Body of pancreas (tissue), 4 donors: Measurements from ENCODE around the gene STAC. TPM values are rescaled to one million over a fixed set of nuclear protein-coding genes. Genes with fewer than 3 reads are reported as not detected.

Source experiments
- ATAC-seq: fragments of 150-250 bp; one replicate; pipeline ENCODE4 v1.9.1; 2016
- DNase-seq, 4 donors: peaks; one replicate each; pipeline ENCODE4 v3.0.0-alpha.2; 2019
- H3K27ac ChIP-seq, 4 donors: fragments of 200-600 bp; sonication (generic); 1 replicate in 3 of 4; 2 replicates in 1 of 4; pipeline versions ENCODE4 v1.5.1 to v1.6.1; 2016 to 2019; ENCODE audit warnings: mild to moderate bottlenecking in 1 of 4, mixed read lengths in 1 of 4, moderate library complexity in 1 of 4
- H3K27me3 ChIP-seq, 2 donors: fragments of 200-600 bp; sonication (generic); one replicate each; pipeline ENCODE4 v1.6.0; 2016; ENCODE audit warnings: mild to moderate bottlenecking in 1 of 2
- H3K36me3 ChIP-seq, 2 donors: fragments of 200-600 bp; sonication (generic); replicated peaks in 1 of 2; 2 replicates each; pipeline ENCODE4 v1.5.1; 2016; ENCODE audit warnings: low read depth in 2 of 2; ENCODE audit not compliant: insufficient read depth in 1 of 2
- H3K4me1 ChIP-seq: fragments of 200-600 bp; sonication (generic); one replicate; pipeline ENCODE4 v1.6.0; 2016
- H3K4me3 ChIP-seq, 2 donors: fragments of 200-600 bp; sonication (generic); 1 replicate in 1 of 2; 2 replicates in 1 of 2; pipeline ENCODE4 v1.5.1; 2016 to 2019
- H3K9me3 ChIP-seq, 3 donors: fragments of 200-600 bp; sonication (generic); 1 replicate in 2 of 3; 2 replicates in 1 of 3; pipeline ENCODE4 v1.5.1; 2016
- POLR2A ChIP-seq, 3 donors: fragments of 450-650 bp; IDR thresholded peaks; one replicate each; pipeline ENCODE4 v1.6.1; 2016; ENCODE audit warnings: antibody characterized with exemption in 3 of 3, mild to moderate bottlenecking in 2 of 3
- WGBS, 2 donors: methylation state at CpG; one replicate each; pipeline ENCODE4 v1.1.5; 2017; 5-methylcytosine and 5-hydroxymethylcytosine counted together
- intact Hi-C: fragments of 100-400 bp; cut with DNase I; formaldehyde crosslinking; loops from one replicate; pipeline ENCODE4 v1.15.1; 2023
- total RNA-seq, 2 donors: library from RNA; depleted of rRNA; stranded (reverse); fragments of >200 nt; gene quantifications; one replicate each; pipeline ENCODE4 v1.1.0, GENCODE V29; 2016
- TF ChIP-seq, protein P1 (sequence below), 7 experiments: fragments of 450-650 bp in 4 of 7; fragments of 200-600 bp in 3 of 7; sonication (generic) in 3 of 7; IDR thresholded peaks; one replicate each; pipeline ENCODE4 v1.5.1; 2016 to 2019; ENCODE audit warnings: antibody characterized with exemption in 7 of 7

STAC gene
- total RNA-seq, 2 donors from 2014 or later = 1.3 TPM; not detected in 1

DNA sequence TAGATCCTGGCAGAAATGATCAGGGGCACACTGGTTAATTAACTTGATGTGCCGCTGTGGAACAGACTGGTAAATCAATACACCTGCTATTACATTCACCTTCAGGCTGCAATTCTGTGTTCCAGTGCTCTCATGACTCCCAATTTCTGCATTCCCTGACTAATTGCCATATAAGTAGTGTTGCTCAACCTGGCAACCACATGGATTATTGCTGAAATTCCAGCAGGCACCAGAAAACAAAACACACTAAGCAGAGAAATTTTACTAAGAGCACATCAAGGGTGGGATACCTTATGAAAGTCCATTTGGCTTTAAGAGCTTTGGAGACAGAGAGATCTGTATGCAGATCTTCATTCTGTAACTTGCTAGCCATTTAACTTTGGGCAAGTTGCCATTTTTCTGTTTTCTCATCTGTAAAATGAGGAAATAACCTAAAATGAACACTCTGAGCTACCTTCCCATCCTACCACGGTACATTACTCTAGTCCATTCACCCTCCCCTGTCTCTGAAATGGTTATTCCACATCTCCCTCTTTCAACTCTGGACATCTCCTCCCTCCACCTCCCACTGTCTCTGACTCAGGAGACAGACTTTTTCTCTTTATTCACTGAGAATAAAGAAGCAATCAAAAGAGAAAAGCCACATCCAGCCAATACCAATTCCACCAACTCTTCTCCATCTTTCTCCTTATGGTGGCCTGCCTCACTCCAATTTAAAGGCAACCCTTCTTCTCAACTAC, 54.6 kb downstream of the STAC start:
- WGBS, 2 donors = 25 to 28% methylated on average over 2 of the region's 2 CpGs
- no peak overlapping the region for H3K4me3 ChIP-seq
- ATAC-seq (no peak), DNase-seq (no peak)
- H3K4me1 ChIP-seq = no peaks in the 10 kb centered on the region
- intact Hi-C loops = no loop called here
- TF ChIP-seq, protein P1, sequence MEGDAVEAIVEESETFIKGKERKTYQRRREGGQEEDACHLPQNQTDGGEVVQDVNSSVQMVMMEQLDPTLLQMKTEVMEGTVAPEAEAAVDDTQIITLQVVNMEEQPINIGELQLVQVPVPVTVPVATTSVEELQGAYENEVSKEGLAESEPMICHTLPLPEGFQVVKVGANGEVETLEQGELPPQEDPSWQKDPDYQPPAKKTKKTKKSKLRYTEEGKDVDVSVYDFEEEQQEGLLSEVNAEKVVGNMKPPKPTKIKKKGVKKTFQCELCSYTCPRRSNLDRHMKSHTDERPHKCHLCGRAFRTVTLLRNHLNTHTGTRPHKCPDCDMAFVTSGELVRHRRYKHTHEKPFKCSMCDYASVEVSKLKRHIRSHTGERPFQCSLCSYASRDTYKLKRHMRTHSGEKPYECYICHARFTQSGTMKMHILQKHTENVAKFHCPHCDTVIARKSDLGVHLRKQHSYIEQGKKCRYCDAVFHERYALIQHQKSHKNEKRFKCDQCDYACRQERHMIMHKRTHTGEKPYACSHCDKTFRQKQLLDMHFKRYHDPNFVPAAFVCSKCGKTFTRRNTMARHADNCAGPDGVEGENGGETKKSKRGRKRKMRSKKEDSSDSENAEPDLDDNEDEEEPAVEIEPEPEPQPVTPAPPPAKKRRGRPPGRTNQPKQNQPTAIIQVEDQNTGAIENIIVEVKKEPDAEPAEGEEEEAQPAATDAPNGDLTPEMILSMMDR (IDR thresholded peaks at IDR 0.05) = no peak
- no peak for TF ChIP-seq POLR2A (IDR thresholded peaks at IDR 0.05)
- H3K27ac ChIP-seq = no peak overlapping the region
- H3K9me3 ChIP-seq = no peaks in the 10 kb centered on the region
- H3K36me3 ChIP-seq = no peaks in the 10 kb centered on the region
- H3K27me3 ChIP-seq = no peaks in the 10 kb centered on the region

DNA sequence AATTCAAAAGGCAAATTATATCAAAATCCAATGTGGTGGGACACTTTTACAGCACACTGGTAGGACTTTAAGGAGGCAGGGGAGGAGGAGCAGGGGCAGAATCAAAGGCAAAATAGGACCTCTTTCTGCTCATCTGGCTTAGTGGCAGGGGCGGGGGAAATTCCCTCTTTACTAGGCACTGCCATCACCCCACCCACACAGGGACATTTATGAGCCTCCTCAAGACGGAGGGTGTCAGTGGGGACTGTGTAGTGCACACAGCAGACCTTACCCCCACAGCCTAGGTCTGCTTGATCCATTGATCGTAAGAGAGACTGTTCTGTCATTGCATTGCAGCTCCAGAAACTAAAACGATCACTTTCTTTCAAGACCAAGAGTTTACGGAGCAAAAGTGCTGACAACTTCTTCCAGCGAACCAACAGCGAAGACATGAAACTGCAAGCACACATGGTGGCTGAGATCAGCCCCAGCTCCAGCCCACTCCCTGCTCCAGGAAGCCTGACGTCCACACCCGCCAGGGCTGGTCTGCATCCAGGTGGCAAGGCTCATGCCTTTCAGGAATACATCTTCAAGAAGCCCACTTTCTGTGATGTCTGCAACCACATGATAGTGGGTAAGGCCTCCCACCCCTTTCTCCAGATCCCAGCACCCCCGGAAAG, 62.9 kb downstream of the STAC start:
- Histone ChIP-seq H3K9me3 (no peaks in the 10 kb centered on the region), H3K27me3 (no peaks in the 10 kb centered on the region), H3K4me1 (no peaks in the 10 kb centered on the region), H3K4me3 (no peak overlapping the region), H3K27ac (no peak overlapping the region), H3K36me3 (no peaks in the 10 kb centered on the region)
- 68 to 83% methylated on average over 9 to 10 of the region's 10 CpGs for WGBS, 2 donors
- no peak for ATAC-seq
- TF ChIP-seq POLR2A (IDR thresholded peaks at IDR 0.05) = no peak
- TF ChIP-seq, protein P1 (IDR thresholded peaks at IDR 0.05) = no peak
- no peak for DNase-seq
- intact Hi-C loops = no loop called here

DNA sequence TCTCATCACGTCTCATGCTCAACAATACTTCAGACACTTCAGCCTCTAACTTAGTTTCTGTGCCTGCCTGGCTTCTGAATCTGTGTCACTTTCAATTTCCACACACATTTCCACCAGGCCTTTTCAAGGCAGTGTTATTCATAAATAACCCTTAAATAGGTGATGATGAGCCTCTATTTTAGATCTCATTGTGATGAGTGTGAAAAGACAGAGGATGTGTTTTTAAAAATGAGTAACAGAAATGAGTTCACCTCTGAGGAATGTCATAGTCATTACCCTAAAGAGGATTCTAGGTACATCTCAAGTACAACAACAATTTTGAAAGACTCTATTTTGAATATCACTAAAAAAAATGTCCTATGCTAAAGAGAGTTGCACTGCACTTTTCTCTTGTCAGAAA, 64.6 kb downstream of the STAC start:
- intact Hi-C loops = no loop called here
- no peak overlapping the region for H3K4me3 ChIP-seq
- ATAC-seq = no peak
- no peak overlapping the region for H3K27ac ChIP-seq
- H3K4me1 ChIP-seq = no peaks in the 10 kb centered on the region
- no peaks in the 10 kb centered on the region for H3K27me3 ChIP-seq
- H3K36me3 ChIP-seq = no peaks in the 10 kb centered on the region
- TF ChIP-seq, protein P1 (IDR thresholded peaks at IDR 0.05) = no peak
- no peak for TF ChIP-seq POLR2A (IDR thresholded peaks at IDR 0.05)
- WGBS, 2 donors = 65 to 70% methylated on average over 1 of the region's 1 CpG
- DNase-seq = no peak
- H3K9me3 ChIP-seq = no peaks in the 10 kb centered on the region

DNA sequence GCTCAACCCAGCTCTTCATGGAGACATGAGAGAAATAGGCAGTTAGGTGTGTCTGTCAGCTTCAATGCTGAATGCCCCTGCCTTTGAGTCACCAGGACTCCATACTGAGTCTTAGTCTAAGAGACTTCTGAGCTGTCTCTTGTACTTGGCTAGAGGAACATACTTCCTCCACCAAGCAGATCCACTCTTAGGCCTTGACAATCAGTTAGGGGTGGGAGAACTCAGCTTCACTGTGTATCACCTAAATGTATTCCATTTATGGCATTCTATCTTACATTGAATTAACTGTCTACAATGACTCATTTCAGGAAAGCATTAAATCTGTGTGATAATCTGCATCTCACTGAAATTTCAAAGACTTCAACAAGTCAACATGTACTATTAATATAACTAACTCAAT, 66.0 kb downstream of the STAC start:
- intact Hi-C loops = no loop called here
- H3K4me3 ChIP-seq = no peak overlapping the region
- no peaks in the 10 kb centered on the region for H3K27me3 ChIP-seq
- TF ChIP-seq, protein P1 (IDR thresholded peaks at IDR 0.05) = no peak
- TF ChIP-seq POLR2A (IDR thresholded peaks at IDR 0.05) = no peak
- no peak overlapping the region for H3K27ac ChIP-seq
- H3K4me1 ChIP-seq = no peaks in the 10 kb centered on the region
- H3K36me3 ChIP-seq = no peaks in the 10 kb centered on the region
- ATAC-seq (no peak), DNase-seq (no peak)
- H3K9me3 ChIP-seq = no peaks in the 10 kb centered on the region

DNA sequence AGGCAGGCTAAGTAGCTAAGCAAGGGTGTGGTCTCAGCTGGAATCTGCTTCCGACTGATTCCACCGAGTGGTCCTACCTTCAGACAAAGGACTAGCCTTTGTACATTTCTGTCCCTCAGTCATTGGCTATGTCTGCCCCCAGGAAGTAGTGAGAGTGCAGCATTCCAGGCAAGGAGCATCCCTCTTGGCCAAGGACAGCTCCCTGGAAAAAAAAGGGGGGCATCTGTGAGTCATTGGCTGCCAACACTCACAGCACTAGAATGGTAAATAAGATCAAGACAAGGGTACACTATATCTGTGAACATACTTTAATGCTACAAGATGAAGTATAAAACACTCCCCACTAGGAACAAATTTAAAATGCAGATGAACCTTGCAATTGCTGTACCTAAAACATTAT, 66.8 kb downstream of the STAC start:
- no peak for ATAC-seq
- intact Hi-C loops = no loop called here
- H3K27ac ChIP-seq = no peak overlapping the region
- H3K4me3 ChIP-seq = no peak overlapping the region
- no peaks in the 10 kb centered on the region for H3K9me3 ChIP-seq
- no peak for TF ChIP-seq POLR2A (IDR thresholded peaks at IDR 0.05)
- TF ChIP-seq, protein P1 (IDR thresholded peaks at IDR 0.05) = no peak
- no peaks in the 10 kb centered on the region for H3K4me1 ChIP-seq
- 0 to 41% methylated on average over 2 of the region's 2 CpGs for WGBS, 2 donors
- no peaks in the 10 kb centered on the region for H3K27me3 ChIP-seq
- DNase-seq = no peak
- H3K36me3 ChIP-seq = no peaks in the 10 kb centered on the region
